GM19324 (cell line): ENCODE measurements around the gene UTP25.
A peak's percentile ranks its signal among the peaks of the same experiment; 100 is the strongest.
"Not testable (repeated sequence)": the region's sequence is repeated elsewhere in the genome, so short reads cannot be mapped to it uniquely, and the experiment has no call there.

ENCODE experiments used
- ATAC-seq: cut with Tn5 transposase; IDR thresholded peaks from one replicate; pipeline ENCODE4 v1.9.1; 2021; ENCODE audit warnings: mild to moderate bottlenecking, moderate library complexity; ENCODE audit not compliant: unreplicated experiment, low FRiP score

Gene UTP25, protein sequence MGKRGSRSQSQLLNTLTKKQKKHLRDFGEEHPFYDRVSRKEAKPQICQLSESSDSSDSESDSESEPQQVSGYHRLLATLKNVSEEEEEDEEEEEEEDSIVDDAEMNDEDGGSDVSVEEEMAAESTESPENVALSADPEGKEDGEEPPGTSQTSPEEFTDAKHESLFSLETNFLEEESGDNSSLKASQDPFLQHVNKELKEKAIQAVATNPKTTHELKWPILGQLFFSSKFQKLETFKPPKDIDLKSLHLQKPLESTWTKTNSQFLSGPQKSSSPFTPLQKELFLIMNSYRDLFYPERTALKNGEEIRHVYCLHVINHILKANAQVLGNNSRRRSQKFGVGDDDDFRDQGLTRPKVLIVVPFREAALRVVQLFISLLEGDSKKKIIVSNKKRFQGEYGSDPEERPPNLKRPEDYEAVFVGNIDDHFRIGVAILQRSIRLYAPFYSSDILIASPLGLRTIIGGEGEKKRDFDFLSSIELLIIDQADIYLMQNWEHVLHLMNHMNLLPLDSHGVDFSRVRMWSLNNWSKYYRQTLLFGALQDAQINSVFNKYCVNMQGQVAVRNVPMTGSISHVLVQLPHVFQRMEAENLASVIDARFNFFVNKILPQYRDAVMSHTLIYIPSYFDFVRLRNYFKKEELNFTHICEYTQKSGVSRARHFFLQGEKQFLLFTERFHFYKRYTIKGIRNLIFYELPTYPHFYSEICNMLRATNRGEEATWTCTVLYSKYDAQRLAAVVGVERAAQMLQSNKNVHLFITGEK

DNA sequence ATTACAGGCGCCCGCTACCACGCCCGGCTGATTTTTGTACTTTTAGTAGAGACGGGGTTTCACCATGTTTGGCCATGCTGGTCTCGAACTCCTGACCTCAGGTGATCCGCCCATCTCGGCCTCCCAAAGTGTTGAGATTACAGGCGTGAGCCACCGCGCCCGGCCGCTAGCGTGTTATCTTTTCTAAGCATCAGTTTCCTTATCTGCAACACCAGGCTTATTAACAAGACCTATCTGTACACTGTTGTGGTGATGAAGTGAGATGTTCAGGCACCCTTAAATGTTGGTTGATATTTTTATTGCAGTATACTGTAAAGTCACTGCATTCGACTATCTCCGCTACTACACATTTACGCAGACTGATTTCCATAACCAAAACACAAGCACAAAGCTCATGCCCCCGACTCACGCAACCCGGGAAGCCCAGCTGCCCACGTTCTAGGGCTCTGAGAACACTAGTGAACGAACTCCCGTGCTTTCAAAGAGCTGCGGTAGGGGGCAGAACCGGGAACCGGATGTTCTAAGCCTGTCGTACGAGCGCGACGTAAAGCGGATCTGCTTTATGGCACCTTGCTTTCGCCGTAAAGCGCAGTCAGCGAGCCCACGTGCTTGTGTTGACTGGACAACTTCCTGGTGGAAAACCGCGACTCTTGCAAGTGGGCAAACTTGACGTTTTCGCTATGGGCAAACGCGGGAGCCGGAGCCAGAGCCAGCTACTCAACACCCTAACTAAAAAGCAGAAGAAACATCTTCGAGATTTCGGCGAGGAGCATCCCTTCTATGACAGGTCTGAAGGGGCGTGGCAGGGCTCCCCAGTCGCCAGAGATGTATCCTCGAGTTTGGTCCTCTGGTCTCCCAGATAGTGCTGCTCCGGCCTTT lies at the start of gene UTP25:
UTP25 (plus strand) TSS at position 589 of the 879 bp plus-strand sequence; CDS start at position 681, 92 bp downstream.
- peak; percentile 91 for ATAC-seq

DNA sequence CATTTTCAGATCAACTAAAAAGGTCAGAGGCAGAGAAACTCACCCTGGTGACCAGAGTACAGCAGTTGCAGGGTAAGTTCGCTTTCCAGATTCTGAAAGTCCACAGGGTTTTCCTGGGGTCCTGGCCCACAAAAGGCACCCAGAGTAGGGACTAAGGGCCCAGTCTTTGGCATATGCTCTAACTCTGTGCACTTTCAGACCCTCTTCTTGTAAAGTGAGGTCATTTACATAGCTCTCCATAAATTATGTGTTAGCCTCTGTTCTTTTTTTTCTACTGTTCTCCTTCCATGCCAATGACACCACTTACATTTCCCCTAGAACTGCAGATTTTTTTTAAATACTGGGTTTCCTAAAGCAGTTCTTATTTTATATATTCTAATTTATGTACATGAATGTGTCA lies 49.7 kb upstream of the UTP25 start:
- no peak for ATAC-seq

DNA sequence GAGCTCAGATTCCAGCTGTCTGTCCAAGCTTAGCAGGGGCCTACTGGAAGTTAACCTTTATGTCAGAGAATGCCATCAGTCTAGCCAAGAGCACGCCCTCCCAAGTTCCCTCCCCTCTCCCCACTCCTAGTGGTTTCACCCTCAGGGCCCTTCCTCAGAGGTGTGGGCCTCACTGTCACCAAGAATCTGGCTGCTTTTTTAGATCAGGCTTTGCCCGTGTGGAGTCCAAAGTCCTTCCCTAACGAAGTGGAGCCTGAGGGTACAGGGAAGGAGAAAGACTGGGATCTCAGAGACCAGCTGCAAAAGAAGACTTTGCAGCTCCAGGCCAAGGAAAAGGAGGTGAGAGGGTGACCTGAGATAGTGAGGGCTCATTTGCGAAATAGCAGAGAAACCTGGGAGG lies 47.5 kb upstream of the UTP25 start:
- no peak for ATAC-seq

DNA sequence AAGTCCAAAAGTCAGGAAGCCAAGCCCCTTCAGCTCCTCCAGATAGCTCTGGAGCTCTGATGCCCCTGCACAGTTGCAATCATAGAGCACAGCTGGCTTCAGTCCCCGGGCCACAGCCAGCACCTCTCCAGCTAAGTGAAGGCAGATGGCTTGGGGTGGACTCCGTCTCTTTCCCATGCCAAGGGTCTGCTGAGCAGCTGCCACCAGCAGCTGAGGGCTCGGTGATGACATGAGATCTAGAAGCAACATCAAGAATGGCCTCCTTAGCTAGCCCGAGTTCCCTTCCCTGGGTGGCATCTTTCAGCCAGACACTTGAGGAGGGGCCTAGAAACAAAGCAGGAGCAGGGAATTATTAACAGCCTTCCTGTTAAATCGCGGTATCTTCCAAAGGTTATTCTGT lies 44.4 kb upstream of the UTP25 start:
- ATAC-seq, result no peak

DNA sequence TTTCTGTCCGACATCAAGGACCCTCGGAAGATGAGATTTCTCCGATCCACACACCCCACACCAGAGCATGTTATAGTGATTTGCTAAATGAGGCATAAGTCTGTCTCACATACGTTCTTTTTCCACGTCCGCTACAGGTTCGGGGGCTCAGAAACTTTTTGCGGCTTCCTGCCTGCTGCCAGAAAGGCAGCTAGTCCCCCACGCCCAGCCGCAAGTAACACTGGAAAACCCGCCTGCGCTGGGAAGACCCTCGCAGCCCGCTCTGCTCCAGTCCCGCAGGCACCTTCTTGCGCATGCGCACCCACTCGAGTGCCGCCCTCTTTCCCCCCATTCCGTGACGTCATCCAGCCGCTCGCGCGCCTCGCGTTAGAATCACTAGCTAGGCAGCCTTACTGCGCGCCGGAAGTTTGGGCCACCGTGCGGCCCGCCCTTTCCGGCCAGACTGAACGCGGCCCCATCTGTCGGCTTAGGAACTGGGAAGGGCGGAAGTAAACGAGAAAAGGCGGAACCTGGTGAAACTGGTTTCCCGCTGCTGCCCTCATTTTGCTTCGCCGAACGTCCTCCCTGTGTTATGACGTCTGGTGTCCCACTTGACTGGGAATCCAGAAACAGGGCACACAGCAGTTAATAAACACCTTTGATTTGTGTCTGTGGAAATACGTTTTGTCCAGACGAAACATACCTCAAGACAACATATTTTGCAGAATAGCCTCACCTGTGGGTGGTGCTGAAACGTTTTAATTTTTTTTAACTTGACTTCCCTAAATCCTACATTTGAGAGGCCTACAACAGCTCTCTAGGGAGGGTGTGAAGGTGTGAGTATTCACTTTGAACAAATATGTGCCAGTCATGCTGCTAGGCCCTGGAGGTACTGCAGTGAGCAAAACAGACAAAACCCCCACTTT lies 43.3 kb upstream of the UTP25 start, which contains the start of gene C1orf74:
C1orf74 (minus strand) TSS at position 295 of the 905 bp plus-strand sequence. CDS start 925 bp downstream, outside the sequence.
- ATAC-seq, result peak; percentile 99

DNA sequence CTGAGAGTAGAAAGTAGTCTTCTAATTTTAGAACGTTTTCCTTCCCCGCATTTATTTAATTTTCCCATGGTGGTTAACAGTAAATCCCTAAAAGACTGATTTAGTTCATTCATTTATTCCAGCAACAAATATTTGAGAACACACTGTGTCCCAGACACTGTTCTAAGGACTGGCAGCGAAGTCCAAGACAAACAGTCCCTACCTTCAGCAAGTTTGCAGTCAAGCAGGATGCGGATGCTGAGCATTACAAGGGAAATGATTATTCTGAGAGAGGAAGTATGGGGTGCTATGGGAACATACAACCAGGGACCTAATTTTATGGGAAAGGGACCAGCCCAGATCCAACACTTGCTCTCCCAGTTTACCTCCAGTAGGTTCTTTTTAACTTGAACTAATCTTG lies 42.2 kb upstream of the UTP25 start:
- no peak for ATAC-seq

DNA sequence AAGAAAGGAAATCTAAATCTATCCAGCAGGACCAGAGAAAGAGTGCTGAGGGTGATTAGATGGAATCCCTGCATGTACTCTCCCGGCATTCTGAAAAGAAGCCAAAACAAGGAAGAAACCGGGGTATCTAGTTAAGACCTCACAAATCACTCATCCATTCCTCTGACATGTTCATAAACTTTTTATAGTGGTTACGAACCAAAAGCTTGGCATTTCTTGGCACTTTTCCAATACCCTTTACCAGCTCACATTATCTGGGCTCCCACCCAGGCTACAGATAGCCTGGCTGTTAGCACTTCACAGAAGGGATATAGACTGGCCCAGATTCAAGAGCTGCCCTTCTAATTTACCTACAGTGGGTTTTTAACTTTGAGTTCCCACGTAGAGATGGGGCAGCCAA lies 41.6 kb upstream of the UTP25 start:
- no peak for ATAC-seq

DNA sequence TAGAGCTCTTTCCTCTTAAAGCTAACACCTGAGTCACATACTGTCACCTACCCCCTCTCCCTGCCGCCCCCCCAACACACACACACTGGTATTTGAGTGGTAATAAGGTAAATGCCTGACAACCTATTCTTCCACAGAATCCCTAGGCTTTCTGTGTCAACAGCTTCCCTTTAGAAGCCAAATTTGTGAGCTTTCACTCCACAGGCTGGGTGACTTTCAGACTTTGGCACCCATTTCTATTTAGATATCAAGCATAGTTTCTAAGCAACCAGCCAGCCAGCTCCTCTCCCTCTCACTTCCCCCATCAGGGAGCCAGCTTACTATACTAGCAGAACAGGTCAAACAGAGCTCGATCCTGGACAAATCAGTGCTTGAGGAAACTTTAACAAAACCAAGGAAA lies 40.2 kb upstream of the UTP25 start:
- no peak for ATAC-seq

DNA sequence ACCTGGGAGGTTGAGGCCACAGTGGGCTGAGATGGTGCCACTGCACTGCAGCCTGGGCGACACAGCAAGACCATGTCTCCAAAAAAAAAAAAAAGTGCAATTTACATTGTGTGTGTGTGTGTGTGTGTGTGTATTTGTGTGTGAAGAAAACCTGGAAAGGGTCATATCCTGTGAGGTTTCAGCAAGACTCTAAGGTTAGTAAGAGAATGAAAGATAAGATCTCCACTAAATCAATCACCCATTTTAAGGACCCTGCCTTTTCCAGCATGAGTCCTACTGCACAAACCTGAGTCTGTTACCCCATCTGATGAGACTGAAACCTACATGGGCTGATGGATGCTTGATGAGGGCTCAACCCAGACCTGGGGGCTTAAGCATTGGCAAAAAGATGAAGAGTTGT lies 38.5 kb upstream of the UTP25 start:
- ATAC-seq, result no peak

DNA sequence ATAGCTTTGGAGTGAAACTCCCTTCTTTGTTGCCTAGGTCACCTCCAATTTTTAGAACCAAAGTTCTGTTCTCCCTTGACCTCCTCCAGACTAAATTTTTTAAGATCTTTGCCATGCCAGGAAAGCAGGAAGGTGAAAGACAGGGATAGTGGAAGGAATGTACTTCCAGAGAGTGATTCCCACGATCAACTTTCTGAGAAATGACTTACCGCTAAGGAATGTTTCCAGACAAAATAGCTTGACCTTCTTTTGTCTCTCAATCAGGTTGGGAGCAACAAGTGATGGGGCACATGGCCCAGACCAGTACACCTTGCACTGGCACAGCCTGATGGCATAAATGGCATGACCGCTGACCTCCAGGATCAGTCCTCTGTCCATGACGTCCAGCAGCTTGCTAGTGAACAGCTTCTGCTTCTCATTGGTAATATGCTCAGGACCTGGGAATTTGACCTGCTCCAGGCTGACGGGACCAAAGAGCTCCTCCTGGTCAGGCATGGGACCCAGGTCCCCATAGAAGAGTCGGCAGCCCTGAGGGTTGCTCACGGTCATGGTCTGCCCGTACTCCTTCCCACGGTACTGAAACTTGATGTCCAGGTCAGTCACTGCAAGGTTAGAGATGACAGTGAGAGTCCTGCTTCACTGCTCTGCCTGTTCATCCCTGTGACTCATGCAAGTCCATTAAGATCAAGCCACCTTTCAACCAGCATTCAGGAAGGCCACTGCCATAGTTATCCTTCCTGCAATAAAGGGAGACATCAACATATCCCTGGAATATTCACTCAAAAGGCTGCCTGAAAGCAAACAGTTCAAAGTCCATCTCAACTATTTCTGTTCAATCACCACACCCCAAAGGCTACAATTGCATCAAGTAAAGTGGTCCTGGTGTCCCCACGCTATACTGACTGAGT lies 37.2 kb upstream of the UTP25 start:
- no peak for ATAC-seq

DNA sequence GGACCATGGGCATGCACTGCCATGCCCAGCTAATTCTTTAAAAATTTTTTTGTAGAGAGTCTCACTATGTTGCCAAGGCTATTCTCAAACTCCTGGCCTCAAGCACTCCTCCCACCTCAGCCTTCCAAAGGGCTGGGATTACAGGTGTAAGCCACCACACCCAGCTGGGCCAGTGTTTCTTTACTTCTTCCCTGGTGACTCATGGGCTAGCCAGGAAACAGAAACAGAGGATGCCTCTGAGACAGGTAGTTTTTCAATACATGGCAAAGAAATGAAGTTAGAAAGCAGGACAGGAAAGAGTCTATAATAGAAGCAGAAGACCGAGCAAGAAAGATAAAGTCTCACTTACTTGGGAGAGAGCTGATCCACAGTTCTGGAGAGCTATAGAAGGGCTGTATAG lies 35.9 kb upstream of the UTP25 start:
- no peak for ATAC-seq

DNA sequence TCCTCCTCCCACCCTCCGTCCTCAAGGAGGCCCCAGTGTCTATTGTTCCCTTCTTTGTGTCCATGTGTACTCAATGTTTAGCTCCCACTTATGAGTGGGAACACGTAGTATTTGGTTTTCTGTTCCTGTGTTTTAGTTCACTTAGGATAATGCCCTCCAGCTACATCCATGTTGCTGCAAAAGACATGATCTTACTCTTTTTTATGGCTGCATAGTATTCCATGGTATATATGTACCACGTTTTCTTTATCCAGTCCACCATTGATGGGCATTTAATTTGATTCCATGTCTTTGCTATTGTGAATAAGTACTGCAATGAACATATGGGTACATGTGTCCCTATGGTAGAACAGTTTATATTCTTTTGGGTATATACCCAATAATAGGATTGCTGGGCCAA lies 34.1 kb upstream of the UTP25 start:
- not testable (repeated sequence) for ATAC-seq

DNA sequence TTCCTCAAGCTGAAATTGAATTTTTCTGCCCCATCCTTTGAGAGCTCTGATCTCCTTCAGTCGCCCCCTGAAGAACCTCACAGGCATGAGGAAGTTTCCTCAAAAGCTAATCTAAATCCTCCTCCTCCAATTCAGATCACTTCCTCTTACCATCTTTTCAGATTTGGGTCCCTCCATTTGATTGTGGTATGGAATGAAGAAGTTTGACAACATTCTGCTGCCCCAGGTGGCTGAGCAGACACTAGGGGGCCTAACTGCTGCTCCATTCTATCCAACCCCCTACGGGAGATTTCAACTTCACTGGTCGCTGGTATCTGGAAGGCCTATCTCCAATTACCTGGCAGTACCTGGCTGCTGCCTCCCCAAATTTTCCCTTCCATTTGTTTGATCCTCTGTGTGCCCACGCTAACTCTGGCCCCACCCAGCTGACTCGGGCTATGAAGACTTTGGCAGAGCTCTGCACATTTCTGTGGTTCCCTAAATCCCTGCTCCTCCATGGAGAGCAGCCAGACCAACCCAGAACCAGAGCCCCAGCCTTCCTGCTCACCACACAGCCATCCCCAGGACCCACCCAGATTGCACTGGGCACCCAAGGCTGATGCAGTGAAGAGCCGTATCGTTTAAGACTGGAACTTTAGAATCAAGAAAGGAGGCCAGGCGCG lies 29.7 kb upstream of the UTP25 start:
- no peak for ATAC-seq

DNA sequence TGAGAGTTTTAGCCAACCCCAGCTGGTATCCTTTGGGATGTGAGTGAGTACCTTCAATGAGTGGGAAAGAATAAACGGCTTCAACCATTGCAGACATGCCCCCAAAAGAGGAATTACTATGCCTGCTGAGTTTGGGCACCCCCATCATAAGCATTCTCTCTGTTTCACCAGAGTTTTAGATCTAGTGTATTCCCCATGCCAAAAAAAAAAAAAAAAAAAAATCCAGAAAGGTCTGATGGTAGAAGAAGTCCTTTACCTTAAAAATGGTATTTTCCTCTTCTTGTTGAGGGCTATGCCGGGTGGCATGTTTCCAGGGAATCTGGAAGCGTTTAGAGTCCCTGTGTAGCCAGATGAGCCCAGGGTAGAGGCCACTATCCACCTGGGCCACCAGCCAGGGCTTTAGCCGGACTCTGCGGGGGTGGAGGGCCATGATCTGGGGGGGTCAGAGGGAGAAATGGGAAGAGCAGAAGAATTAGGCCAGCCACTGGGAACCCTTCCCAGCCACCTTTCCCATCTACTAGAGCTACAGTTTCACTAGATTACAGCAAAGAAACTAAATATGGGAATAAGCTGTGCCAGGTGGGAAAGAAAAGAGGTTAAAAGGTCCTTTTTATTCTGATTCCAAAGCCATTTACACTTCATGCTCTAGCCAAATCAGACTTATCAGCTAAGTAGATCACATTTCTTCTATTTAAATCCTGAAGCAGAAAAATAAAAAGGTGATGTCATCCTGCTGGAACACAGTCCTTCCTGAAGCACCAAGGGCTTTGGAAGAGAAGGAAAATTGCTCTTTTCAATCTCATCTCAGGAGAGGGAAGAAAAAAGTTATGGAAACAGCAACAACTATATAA lies 26.6 kb upstream of the UTP25 start:
- no peak for ATAC-seq

DNA sequence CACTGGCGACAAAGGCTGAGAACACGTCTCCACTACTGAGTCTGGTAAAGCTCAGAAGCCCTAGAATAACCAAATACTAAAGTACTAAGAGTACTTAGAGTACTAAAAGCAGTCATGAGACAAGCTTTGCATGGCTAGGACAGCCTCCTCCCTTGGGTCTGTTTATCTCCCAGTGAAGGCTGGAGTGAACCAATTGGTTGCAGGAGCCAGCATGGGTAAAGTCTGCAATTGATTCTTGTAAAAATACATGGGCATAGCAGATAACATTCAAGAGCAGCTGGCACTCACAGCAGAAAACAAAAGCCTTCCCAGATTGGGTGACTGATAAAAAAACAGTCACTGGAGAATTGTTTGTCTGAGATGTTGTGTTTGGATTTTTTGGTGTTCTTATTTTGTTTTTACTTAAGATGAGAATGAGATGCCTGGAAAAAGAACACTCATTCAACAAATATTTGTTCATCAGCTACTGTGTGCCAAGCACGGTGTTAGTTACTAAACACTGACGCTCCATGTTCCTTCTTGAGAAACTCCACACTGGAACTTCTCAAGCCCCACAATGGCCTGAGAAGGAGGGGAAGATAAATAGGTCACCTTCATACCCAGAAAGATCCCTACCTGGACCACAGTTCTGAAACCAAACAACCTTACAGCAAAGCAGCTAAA lies 25.5 kb upstream of the UTP25 start:
- no peak for ATAC-seq

DNA sequence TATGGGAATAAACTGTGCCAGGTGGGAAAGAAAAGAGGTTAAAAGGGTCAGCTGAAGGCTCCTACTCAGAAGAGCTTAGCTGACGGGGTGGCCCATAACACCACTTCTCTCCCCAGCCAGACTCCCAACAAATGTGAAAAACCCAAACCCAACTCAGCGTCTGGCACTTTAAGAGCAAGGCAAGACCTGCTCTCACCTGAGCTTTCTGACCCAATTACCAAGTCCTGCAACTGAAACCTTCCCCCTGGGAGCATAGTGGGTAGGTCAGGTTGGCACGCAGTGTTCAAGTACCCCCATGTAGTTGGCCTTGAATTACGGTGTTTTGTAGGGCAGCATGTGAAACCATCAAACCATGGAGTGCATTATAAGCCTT lies 25.0 kb upstream of the UTP25 start:
- no peak for ATAC-seq

DNA sequence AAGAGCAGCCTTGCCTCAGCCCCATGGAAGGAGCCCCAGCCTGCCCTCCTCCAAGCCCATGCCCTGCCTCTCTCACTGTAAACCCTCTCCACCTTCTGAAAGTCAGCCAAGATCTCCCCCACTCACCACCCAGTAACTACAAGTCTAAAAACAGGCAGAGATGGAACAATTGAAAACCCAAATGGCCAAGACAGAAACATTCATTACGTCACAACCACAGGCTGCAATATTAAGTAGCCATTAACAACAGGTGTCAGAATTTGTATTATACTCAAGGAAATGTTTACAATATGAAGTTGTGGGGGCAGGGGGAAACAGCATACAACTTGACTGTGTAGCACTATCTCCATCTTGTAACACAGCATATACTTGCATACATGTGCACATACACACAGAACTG lies 24.2 kb upstream of the UTP25 start:
- no peak for ATAC-seq
